ENCODE results near the gene DEK.

The DEK gene

DNA sequence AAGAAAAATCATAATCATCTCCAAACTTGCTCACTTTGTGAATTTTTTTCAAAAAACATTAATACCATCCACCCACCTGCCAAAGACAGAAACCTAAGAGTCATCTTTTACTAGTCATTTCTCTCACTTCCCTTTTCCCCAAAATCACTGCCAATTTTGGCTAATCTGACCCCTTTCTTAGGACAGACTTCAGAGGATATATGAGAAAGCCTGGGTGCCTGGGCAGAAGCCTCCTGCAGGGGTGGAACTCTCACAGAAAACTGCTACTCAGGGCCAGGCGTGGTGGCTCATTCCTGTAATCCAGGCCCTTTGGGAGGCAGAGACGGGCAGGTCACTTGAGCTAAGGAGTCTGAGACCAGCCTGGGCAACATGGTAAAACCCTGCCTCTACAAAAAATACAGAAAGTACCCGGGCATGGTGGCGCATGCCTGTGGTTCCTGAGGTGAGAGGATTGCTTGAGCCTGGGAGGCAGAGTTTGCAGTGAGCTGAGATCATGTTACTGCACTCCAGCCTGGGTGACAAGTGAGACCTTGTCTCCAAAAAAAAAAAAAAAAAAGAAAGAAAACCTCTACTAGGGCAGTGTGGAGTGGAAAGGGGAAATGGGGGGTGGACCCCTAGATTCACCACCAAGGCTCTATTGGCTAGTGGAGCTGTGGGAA, 3.8 kb downstream of the DEK start:
- H3K9me3 ChIP-seq (replicated peaks in 1 of 11): peaks cover under 1 to 4% (median 3%) of the 10 kb centered on the region in 11 experiments
- H3K27ac ChIP-seq: peak overlapping the region; percentile 48 to 99 (median 95)
- peaks cover 34 to 75% (median 60%) of the 10 kb centered on the region in 11 experiments for H3K36me3 ChIP-seq
- no peaks in the 10 kb centered on the region for H3K27me3 ChIP-seq
- H4K20me1 ChIP-seq: peaks cover 35 to 78% (median 69%) of the 10 kb centered on the region in 11 experiments
- peak overlapping the region; percentile 76 to 96 (median 85) for H3K4me2 ChIP-seq
- peaks cover 41 to 47% (median 43%) of the 10 kb centered on the region in 10 experiments for H3K4me1 ChIP-seq
- H3K4me3 ChIP-seq: peak overlapping the region; percentile 28 to 97 (median 91); a peak in 16 of 20 replicates
- peak overlapping the region; percentile 59 to 98 (median 73); a peak in 21 of 22 replicates for H3K9ac ChIP-seq
- TF ChIP-seq Cebpa-rat (IDR thresholded peaks at IDR 0.05): 0 out of 22 replicates have a peak, but pooled peaks of 1 of the 11 experiments have one; percentile 36

DNA sequence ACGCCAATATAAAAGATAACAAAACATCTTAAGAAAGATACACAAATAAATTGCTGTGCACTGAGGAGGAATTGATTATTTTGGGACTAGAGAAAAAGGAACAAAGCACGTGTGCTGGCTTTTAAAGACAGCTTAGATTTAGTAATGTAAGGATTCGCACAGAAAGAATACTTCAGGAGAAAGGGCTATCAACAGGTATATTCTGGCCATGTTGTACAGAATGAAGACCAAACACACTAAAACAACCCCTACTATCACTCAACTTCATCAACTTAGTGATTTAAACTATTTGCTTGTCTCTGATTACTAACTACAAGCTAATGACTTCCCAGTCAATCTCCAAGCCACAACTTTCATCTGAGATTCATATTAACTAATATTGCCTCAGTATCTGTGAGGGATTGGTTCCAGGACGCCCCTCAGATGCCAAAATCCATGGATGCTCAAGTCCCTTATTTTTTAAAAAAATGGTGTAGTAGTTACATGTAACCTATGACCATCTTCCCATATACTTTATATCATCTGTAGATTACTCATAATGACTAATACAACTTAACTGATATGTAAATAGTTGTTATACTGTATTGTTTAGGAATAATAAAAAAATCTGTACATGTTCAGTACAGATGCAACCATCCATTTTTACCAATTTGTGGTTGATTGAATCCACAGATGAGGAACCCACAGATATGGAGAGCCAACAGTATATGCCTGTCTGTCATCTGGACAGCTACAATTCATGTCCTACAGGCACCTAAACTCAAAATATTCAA, 4.5 kb downstream of the DEK start:
- Histone ChIP-seq H3K27me3 (no peaks in the 10 kb centered on the region), H3K27ac (peak overlapping the region; percentile 48 to 99 (median 95); a peak in 17 of 22 replicates), H3K4me2 (peak overlapping the region; percentile 76 to 96 (median 85)), H3K4me1 (peaks cover 34 to 46% (median 36%) of the 10 kb centered on the region in 10 experiments), H3K9me3 (replicated peaks in 1 of 11) (no peaks in the 10 kb centered on the region), H3K9ac (peak overlapping the region in 9 of 11 experiments; percentile 13 to 95 (median 67); a peak in 11 of 22 replicates), H4K20me1 (peaks cover 35 to 84% (median 75%) of the 10 kb centered on the region in 11 experiments), H3K4me3 (peak overlapping the region in 1 of 10 experiments; percentile 91; a peak in 3 of 20 replicates), H3K36me3 (peaks cover 41 to 82% (median 68%) of the 10 kb centered on the region in 11 experiments)
- TF ChIP-seq Cebpa-rat (IDR thresholded peaks at IDR 0.05): no peak

DNA sequence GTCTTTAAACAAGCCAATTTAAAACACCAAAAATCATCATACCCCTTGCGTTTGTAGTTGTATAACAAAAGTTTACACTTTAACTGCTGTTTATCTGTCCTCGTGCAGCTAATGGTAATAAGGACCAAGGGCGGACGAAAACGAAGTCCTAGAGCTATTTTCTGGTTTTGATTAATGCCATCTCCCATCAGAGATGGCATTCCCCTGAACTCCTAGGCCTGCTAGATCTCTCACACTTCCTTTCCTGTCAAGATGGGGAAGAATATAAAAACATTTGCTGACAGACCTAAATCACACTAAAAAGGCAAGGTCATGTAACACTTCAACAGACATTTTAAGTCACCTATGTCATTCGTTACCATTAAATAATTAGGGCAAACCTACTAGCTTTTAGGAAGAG, 9.5 kb downstream of the DEK start:
- H3K27me3 ChIP-seq: no peaks in the 10 kb centered on the region
- no peaks in the 10 kb centered on the region for H3K9me3 ChIP-seq (replicated peaks in 1 of 11)
- H3K4me3 ChIP-seq: no peak overlapping the region
- no peak for TF ChIP-seq Cebpa-rat (IDR thresholded peaks at IDR 0.05)
- peaks cover 3 to 20% (median 5%) of the 10 kb centered on the region in 10 experiments; a peak in 18 of 20 replicates for H3K4me1 ChIP-seq
- peaks cover 31 to 98% (median 80%) of the 10 kb centered on the region in 11 experiments for H4K20me1 ChIP-seq
- H3K36me3 ChIP-seq: peaks cover 89 to 100% (median 98%) of the 10 kb centered on the region in 11 experiments
- no peak overlapping the region for H3K4me2 ChIP-seq
- no peak overlapping the region; a peak in 1 of 22 replicates for H3K27ac ChIP-seq
- no peak overlapping the region for H3K9ac ChIP-seq

DNA sequence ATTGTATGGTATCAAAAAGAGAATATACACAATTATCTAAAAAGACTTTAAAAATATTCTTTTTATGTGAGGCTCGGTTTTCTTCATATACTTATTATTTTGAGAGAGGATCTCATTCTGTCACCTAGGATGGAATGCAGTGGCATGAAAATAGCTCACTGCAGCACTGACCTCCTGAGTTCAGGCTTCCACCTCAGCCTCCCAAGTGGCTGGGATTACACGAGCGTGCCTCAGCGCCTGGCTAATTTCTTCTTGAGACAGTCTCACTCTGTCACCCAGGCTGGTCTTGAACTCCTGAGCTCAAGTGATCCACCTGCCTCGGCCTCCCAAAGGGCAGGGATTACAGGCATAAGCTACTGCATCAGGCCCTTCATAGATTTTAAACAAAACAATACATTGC, 10.7 kb downstream of the DEK start:
- no peak for TF ChIP-seq Cebpa-rat (IDR thresholded peaks at IDR 0.05)
- Histone ChIP-seq H3K9ac (no peak overlapping the region), H4K20me1 (peaks cover 23 to 94% (median 76%) of the 10 kb centered on the region in 11 experiments), H3K36me3 (peaks cover 96 to 100% (median 100%) of the 10 kb centered on the region in 11 experiments), H3K27me3 (no peaks in the 10 kb centered on the region), H3K4me1 (peaks cover 0 to 8% (median 0%) of the 10 kb centered on the region in 10 experiments; a peak in 2 of 20 replicates), H3K4me3 (no peak overlapping the region), H3K4me2 (no peak overlapping the region), H3K27ac (no peak overlapping the region), H3K9me3 (replicated peaks in 1 of 11) (no peaks in the 10 kb centered on the region)

DNA sequence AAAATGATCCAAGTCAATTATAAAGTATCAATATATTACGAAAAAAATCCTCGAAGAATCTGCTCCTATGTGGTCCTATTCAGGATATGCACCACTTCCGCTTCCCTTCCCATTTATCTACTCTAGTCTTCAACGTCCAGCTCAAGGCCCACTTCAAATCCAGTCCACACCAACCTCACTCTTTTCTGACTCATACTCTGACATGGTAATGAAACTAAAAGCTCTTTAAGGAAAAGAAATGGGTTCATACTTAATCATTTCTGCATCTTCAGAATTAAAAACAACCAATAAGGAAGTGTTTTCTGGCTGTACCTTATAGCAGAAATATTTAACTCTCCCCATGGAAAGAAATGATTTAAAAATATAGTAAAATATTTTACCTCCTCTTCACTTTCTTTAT, 15.1 kb downstream of the DEK start:
- no peak for TF ChIP-seq Cebpa-rat (IDR thresholded peaks at IDR 0.05)
- Histone ChIP-seq H3K4me2 (no peak overlapping the region), H3K4me1 (no peaks in the 10 kb centered on the region), H3K27me3 (no peaks in the 10 kb centered on the region), H4K20me1 (peaks cover 18 to 76% (median 51%) of the 10 kb centered on the region in 11 experiments; a peak in 20 of 22 replicates), H3K9ac (no peak overlapping the region), H3K27ac (no peak overlapping the region), H3K36me3 (peaks cover 95 to 100% (median 100%) of the 10 kb centered on the region in 11 experiments), H3K9me3 (replicated peaks in 1 of 11) (no peaks in the 10 kb centered on the region), H3K4me3 (no peak overlapping the region)

DNA sequence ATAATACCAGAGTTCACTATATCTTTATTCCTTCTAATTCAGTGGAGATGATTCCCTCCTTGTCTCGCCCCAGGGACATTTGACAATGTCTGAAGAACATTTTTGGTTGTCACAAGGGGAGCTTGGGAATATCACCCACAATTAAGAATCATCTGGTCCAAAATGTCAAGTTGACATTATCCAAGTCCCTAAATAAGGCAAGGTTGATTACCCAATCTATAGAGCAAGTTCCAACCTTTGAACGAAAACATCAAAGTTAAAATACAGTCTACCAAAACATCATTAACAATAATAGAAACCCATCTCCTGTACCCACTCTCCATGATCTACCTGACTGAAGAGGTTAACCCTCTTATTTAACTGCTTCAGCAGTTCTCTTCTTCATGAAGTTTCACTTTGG, 15.6 kb downstream of the DEK start:
- Histone ChIP-seq H4K20me1 (peaks cover 13 to 70% (median 47%) of the 10 kb centered on the region in 11 experiments; a peak in 20 of 22 replicates), H3K4me2 (no peak overlapping the region), H3K9ac (no peak overlapping the region), H3K4me3 (no peak overlapping the region), H3K36me3 (peaks cover 95 to 100% (median 100%) of the 10 kb centered on the region in 11 experiments), H3K9me3 (replicated peaks in 1 of 11) (no peaks in the 10 kb centered on the region), H3K27me3 (no peaks in the 10 kb centered on the region), H3K27ac (no peak overlapping the region), H3K4me1 (no peaks in the 10 kb centered on the region)
- TF ChIP-seq Cebpa-rat (IDR thresholded peaks at IDR 0.05): no peak

GRCh38 chr6:18247002-18247401, 17.3 kb downstream of the DEK start:
- H3K4me3 ChIP-seq: no peak overlapping the region
- no peak overlapping the region for H3K9ac ChIP-seq
- peaks cover 95 to 100% (median 100%) of the 10 kb centered on the region in 11 experiments for H3K36me3 ChIP-seq
- H3K9me3 ChIP-seq (replicated peaks in 1 of 11): no peaks in the 10 kb centered on the region
- no peak overlapping the region for H3K27ac ChIP-seq
- TF ChIP-seq Cebpa-rat (IDR thresholded peaks at IDR 0.05): no peak
- H3K27me3 ChIP-seq: no peaks in the 10 kb centered on the region
- H4K20me1 ChIP-seq: peaks cover 1 to 65% (median 35%) of the 10 kb centered on the region in 11 experiments; a peak in 16 of 22 replicates
- H3K4me2 ChIP-seq: no peak overlapping the region
- no peaks in the 10 kb centered on the region for H3K4me1 ChIP-seq

DNA sequence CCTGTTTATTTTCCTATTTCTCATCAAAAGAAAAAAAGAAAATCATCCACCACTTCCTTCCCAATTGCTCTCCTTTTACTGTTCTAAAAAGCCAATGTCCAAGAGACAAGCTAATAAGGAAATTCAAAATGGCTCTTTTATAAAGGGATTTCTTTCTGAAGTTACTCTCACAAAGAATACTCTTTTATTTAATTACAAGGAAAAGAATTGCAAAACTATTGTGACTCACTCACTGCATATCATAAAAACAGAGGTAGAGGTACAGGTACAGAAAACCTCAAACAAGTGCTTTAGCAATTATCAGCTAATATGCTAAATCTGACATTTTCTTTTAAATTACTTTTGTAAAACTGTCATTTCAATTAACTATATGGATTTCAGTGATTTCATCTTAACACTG, 18.1 kb downstream of the DEK start:
- H3K4me2 ChIP-seq: no peak overlapping the region
- H3K4me1 ChIP-seq: no peaks in the 10 kb centered on the region
- H3K27ac ChIP-seq: no peak overlapping the region
- H3K4me3 ChIP-seq: no peak overlapping the region
- no peak for TF ChIP-seq Cebpa-rat (IDR thresholded peaks at IDR 0.05)
- H3K27me3 ChIP-seq: no peaks in the 10 kb centered on the region
- peaks cover 0 to 65% (median 35%) of the 10 kb centered on the region in 11 experiments; a peak in 15 of 22 replicates for H4K20me1 ChIP-seq
- H3K36me3 ChIP-seq: peaks cover 95 to 100% (median 100%) of the 10 kb centered on the region in 11 experiments
- no peak overlapping the region for H3K9ac ChIP-seq
- no peaks in the 10 kb centered on the region for H3K9me3 ChIP-seq (replicated peaks in 1 of 11)

DNA sequence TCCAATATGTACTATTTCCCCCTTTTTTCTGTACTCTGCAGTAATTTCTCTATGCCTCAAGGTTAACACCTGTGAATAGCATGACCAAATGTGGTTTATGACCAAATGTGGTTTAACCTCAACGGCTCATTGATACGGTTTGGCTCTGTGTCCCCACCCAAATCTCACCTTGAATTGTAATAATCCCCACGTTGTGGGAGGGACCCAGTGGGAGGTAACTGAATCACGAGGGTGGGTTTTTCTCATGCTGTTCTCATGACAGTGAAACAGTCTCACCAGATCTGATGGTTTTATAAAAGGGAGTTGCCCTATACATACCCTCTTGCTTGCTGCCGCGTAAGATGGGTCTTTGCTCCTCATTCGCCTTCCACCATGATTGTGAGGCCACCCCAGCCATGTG, 18.7 kb downstream of the DEK start:
- Histone ChIP-seq H3K27ac (no peak overlapping the region), H3K4me2 (no peak overlapping the region), H3K36me3 (peaks cover 97 to 100% (median 100%) of the 10 kb centered on the region in 11 experiments), H4K20me1 (peaks cover 0 to 65% (median 31%) of the 10 kb centered on the region in 11 experiments; a peak in 12 of 22 replicates), H3K9me3 (replicated peaks in 1 of 11) (no peaks in the 10 kb centered on the region), H3K4me3 (no peak overlapping the region), H3K27me3 (no peaks in the 10 kb centered on the region), H3K4me1 (no peaks in the 10 kb centered on the region), H3K9ac (no peak overlapping the region)
- TF ChIP-seq Cebpa-rat (IDR thresholded peaks at IDR 0.05): no peak
